WTC11 (cell line): Measurements from ENCODE around the gene SERPINH1. TPM values are rescaled to one million over a fixed set of nuclear protein-coding genes. Genes with fewer than 3 reads are reported as not detected.

Source experiments
- ATAC-seq: fragments of 200-7000 bp; cut with Tn5 transposase; 2 replicates; pipeline ENCODE4 v1.10.0; 2021; ENCODE audit warnings: mild to moderate bottlenecking, moderate library complexity
- CTCF ChIA-PET: fragments of 300-600 bp; sonication (Branson Sonifier 250); formaldehyde crosslinking; loops from one replicate; lab custom pipeline; 2021; ENCODE audit warnings: antibody characterized with exemption; lab: Charles Lee
- POLR2A ChIA-PET: fragments of 350-600 bp; sonication (Branson Sonifier 250); formaldehyde crosslinking; loops from one replicate; lab custom pipeline; 2021; ENCODE audit warnings: antibody characterized with exemption; lab: Charles Lee
- DNase-seq: peaks from one replicate; pipeline ENCODE4 v3.0.0; 2021; ENCODE audit warnings: low spot score
- H3K27ac Mint-ChIP-seq: 2 replicates; pipeline ENCODE4 v1.8.0; 2021; ENCODE audit warnings: mixed read lengths
- H3K27me3 Mint-ChIP-seq: 2 replicates; pipeline ENCODE4 v1.8.0; 2021; ENCODE audit warnings: low read depth, mild to moderate bottlenecking, moderate library complexity, mixed read lengths
- H3K36me3 Mint-ChIP-seq: 2 replicates; pipeline ENCODE4 v1.8.0; 2021; ENCODE audit warnings: mixed read lengths
- H3K4me1 Mint-ChIP-seq: 2 replicates; pipeline ENCODE4 v1.8.0; 2022; ENCODE audit warnings: mixed read lengths
- H3K4me3 Mint-ChIP-seq: 2 replicates; pipeline ENCODE4 v1.8.0; 2021; ENCODE audit warnings: mild to moderate bottlenecking, moderate library complexity, mixed read lengths
- H3K9me3 Mint-ChIP-seq: 2 replicates; pipeline ENCODE4 v1.8.0; 2021; ENCODE audit warnings: mixed read lengths
- E2F5 ChIP-seq: sonication (generic); formaldehyde crosslinking; IDR thresholded peaks from 2 replicates; pipeline ENCODE4 v1.8.1; 2022; ENCODE audit warnings: mild to moderate bottlenecking, moderate library complexity, missing genetic modification reagents
- ETV6 ChIP-seq: sonication (generic); formaldehyde crosslinking; IDR thresholded peaks from 2 replicates; pipeline ENCODE4 v1.8.1; 2022; ENCODE audit warnings: mild to moderate bottlenecking, missing genetic modification reagents
- GABPB1 ChIP-seq: sonication (generic); formaldehyde crosslinking; IDR thresholded peaks from 2 replicates; pipeline ENCODE4 v1.8.1; 2023; ENCODE audit warnings: mild to moderate bottlenecking, missing genetic modification reagents
- GRHL2 ChIP-seq: fragments of 250-450 bp; sonication (Bioruptor Pico); IDR thresholded peaks from 2 replicates; pipeline ENCODE4 v1.8.0; 2022; ENCODE audit warnings: mild to moderate bottlenecking, moderate library complexity; ENCODE audit not compliant: insufficient replicate concordance, severe bottlenecking
- NFATC4 ChIP-seq: fragments of 250-450 bp; sonication (Bioruptor Pico); IDR thresholded peaks from 2 replicates; pipeline ENCODE4 v1.9.0; 2021; ENCODE audit warnings: mild to moderate bottlenecking
- NFYB ChIP-seq: sonication (generic); formaldehyde crosslinking; conservative IDR thresholded peaks from 2 replicates; pipeline ENCODE4 v1.8.0; 2022; ENCODE audit warnings: low read depth, missing genetic modification reagents
- PRRX2 ChIP-seq: fragments of 250-450 bp; sonication (Bioruptor Pico); IDR thresholded peaks from 2 replicates; pipeline ENCODE4 v1.8.0; 2021; ENCODE audit warnings: mild to moderate bottlenecking
- SMAD4 ChIP-seq: sonication (generic); formaldehyde crosslinking; IDR thresholded peaks from 2 replicates; pipeline ENCODE4 v1.8.0; 2022; ENCODE audit warnings: mild to moderate bottlenecking, missing genetic modification reagents
- SP1 ChIP-seq: sonication (generic); formaldehyde crosslinking; conservative IDR thresholded peaks from 2 replicates; pipeline ENCODE4 v1.8.1; 2022; ENCODE audit warnings: missing genetic modification reagents
- TEAD1 ChIP-seq: sonication (generic); formaldehyde crosslinking; IDR thresholded peaks from 2 replicates; pipeline ENCODE4 v1.8.0; 2022; ENCODE audit warnings: mild to moderate bottlenecking, missing genetic modification reagents
- TP53 ChIP-seq: sonication (generic); formaldehyde crosslinking; IDR thresholded peaks from 2 replicates; pipeline ENCODE4 v1.8.1; 2023; ENCODE audit warnings: mild to moderate bottlenecking, missing genetic modification reagents
- ZBTB21 ChIP-seq: sonication (generic); formaldehyde crosslinking; IDR thresholded peaks from 2 replicates; pipeline ENCODE4 v1.8.1; 2023; ENCODE audit warnings: mild to moderate bottlenecking, missing genetic modification reagents, borderline replicate concordance
- ZNF263 ChIP-seq: sonication (generic); formaldehyde crosslinking; IDR thresholded peaks from 2 replicates; pipeline ENCODE4 v1.8.1; 2022; ENCODE audit warnings: low read depth, mild to moderate bottlenecking, moderate library complexity, missing genetic modification reagents
- ZNF281 ChIP-seq: sonication (generic); formaldehyde crosslinking; IDR thresholded peaks from 2 replicates; pipeline ENCODE4 v1.8.0; 2023; ENCODE audit warnings: mild to moderate bottlenecking, missing genetic modification reagents
- ZNF396 ChIP-seq: fragments of 250-450 bp; sonication (Bioruptor Pico); IDR thresholded peaks from 2 replicates; pipeline ENCODE4 v1.8.0; 2021; ENCODE audit warnings: mild to moderate bottlenecking, moderate library complexity, borderline replicate concordance
- total RNA-seq: library from RNA; stranded (reverse); gene quantifications from 3 replicates; pipeline ENCODE4 v1.2.3, GENCODE V29; 2021
- TF ChIP-seq, protein P1 (sequence below): fragments of 250-450 bp; sonication (Bioruptor Pico); IDR thresholded peaks from 2 replicates; pipeline ENCODE4 v1.9.0; 2021; ENCODE audit warnings: mild to moderate bottlenecking, borderline replicate concordance
- TF ChIP-seq, protein P2 (sequence below): sonication (generic); formaldehyde crosslinking; IDR thresholded peaks from 2 replicates; pipeline ENCODE4 v1.8.0; 2022; ENCODE audit warnings: mild to moderate bottlenecking, missing genetic modification reagents
- TF ChIP-seq, protein P3 (sequence below): sonication (generic); formaldehyde crosslinking; IDR thresholded peaks from 2 replicates; pipeline ENCODE4 v1.8.0; 2022; ENCODE audit warnings: missing genetic modification reagents

SERPINH1 gene
- total RNA-seq, 1 experiment from 2014 or later, result 411 TPM

GRCh38 chr11:75554258-75555022 lies 7.6 kb upstream of the SERPINH1 start:
- POLR2A ChIA-PET, result interaction anchor here (0.5 to 2.5 kb wide), 9 partner anchors 8 to 139 kb away, joined by 3 to 35 read pairs (median 4); no protein-coding TSS in a partner anchor
- peak; percentile 95 for ATAC-seq
- peaks cover 48% of the 10 kb centered on the region for H3K4me1 Mint-ChIP-seq
- TF ChIP-seq ZBTB21 (CRISPR knock-in tag), result peak; percentile 56; the same call in 1 of the 2 replicates
- 0 out of 2 replicates have a peak, but pooled peaks have one; percentile 41 for TF ChIP-seq SP1 (CRISPR knock-in tag)
- no peak for TF ChIP-seq SMAD4 (CRISPR knock-in tag)
- TF ChIP-seq, protein P1, sequence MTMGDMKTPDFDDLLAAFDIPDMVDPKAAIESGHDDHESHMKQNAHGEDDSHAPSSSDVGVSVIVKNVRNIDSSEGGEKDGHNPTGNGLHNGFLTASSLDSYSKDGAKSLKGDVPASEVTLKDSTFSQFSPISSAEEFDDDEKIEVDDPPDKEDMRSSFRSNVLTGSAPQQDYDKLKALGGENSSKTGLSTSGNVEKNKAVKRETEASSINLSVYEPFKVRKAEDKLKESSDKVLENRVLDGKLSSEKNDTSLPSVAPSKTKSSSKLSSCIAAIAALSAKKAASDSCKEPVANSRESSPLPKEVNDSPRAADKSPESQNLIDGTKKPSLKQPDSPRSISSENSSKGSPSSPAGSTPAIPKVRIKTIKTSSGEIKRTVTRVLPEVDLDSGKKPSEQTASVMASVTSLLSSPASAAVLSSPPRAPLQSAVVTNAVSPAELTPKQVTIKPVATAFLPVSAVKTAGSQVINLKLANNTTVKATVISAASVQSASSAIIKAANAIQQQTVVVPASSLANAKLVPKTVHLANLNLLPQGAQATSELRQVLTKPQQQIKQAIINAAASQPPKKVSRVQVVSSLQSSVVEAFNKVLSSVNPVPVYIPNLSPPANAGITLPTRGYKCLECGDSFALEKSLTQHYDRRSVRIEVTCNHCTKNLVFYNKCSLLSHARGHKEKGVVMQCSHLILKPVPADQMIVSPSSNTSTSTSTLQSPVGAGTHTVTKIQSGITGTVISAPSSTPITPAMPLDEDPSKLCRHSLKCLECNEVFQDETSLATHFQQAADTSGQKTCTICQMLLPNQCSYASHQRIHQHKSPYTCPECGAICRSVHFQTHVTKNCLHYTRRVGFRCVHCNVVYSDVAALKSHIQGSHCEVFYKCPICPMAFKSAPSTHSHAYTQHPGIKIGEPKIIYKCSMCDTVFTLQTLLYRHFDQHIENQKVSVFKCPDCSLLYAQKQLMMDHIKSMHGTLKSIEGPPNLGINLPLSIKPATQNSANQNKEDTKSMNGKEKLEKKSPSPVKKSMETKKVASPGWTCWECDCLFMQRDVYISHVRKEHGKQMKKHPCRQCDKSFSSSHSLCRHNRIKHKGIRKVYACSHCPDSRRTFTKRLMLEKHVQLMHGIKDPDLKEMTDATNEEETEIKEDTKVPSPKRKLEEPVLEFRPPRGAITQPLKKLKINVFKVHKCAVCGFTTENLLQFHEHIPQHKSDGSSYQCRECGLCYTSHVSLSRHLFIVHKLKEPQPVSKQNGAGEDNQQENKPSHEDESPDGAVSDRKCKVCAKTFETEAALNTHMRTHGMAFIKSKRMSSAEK (CRISPR knock-in tag), result peak; percentile 89; the same call in 1 of the 2 replicates
- no peak for TF ChIP-seq GRHL2 (CRISPR knock-in tag)
- TF ChIP-seq ZNF281 (CRISPR knock-in tag), result peak; percentile 49; the same call in 1 of the 2 replicates
- no peak for TF ChIP-seq PRRX2 (CRISPR knock-in tag)
- TF ChIP-seq ZNF396 (CRISPR knock-in tag), result no peak
- peak; percentile 100 for TF ChIP-seq GABPB1 (CRISPR knock-in tag)
- TF ChIP-seq NFYB (CRISPR knock-in tag), result peak; percentile 74
- TF ChIP-seq ETV6 (CRISPR knock-in tag), result 0 out of 2 replicates have a peak, but pooled peaks have one; percentile 25
- TF ChIP-seq E2F5, result 0 out of 2 replicates have a peak, but pooled peaks have one; percentile 17
- TF ChIP-seq, protein P2, sequence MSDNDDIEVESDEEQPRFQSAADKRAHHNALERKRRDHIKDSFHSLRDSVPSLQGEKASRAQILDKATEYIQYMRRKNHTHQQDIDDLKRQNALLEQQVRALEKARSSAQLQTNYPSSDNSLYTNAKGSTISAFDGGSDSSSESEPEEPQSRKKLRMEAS (CRISPR knock-in tag), result peak; percentile 60; the same call in 1 of the 2 replicates
- TF ChIP-seq ZNF263 (CRISPR knock-in tag), result 0 out of 2 replicates have a peak, but pooled peaks have one; percentile 0
- no peak; the same call in 1 of the 2 replicates for TF ChIP-seq TP53 (CRISPR knock-in tag)
- TF ChIP-seq, protein P3, sequence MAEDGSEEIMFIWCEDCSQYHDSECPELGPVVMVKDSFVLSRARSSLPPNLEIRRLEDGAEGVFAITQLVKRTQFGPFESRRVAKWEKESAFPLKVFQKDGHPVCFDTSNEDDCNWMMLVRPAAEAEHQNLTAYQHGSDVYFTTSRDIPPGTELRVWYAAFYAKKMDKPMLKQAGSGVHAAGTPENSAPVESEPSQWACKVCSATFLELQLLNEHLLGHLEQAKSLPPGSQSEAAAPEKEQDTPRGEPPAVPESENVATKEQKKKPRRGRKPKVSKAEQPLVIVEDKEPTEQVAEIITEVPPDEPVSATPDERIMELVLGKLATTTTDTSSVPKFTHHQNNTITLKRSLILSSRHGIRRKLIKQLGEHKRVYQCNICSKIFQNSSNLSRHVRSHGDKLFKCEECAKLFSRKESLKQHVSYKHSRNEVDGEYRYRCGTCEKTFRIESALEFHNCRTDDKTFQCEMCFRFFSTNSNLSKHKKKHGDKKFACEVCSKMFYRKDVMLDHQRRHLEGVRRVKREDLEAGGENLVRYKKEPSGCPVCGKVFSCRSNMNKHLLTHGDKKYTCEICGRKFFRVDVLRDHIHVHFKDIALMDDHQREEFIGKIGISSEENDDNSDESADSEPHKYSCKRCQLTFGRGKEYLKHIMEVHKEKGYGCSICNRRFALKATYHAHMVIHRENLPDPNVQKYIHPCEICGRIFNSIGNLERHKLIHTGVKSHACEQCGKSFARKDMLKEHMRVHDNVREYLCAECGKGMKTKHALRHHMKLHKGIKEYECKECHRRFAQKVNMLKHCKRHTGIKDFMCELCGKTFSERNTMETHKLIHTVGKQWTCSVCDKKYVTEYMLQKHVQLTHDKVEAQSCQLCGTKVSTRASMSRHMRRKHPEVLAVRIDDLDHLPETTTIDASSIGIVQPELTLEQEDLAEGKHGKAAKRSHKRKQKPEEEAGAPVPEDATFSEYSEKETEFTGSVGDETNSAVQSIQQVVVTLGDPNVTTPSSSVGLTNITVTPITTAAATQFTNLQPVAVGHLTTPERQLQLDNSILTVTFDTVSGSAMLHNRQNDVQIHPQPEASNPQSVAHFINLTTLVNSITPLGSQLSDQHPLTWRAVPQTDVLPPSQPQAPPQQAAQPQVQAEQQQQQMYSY, result no peak
- peak; percentile 67; the same call in 1 of the 2 replicates for TF ChIP-seq TEAD1
- no peak for TF ChIP-seq NFATC4 (CRISPR knock-in tag)
- TF ChIP-seq, all 79 proteins: peak for 11
- peaks cover 2% of the 10 kb centered on the region; the same call in 1 of the 2 replicates for H3K27me3 Mint-ChIP-seq
- peaks cover under 1% of the 10 kb centered on the region; the same call in 1 of the 2 replicates for H3K9me3 Mint-ChIP-seq
- peak overlapping the region; percentile 32; the same call in 1 of the 2 replicates for H3K4me3 Mint-ChIP-seq
- peak overlapping the region; percentile 96 for H3K27ac Mint-ChIP-seq
- H3K36me3 Mint-ChIP-seq, result no peaks in the 10 kb centered on the region
- peak; percentile 89 for DNase-seq
- CTCF ChIA-PET, result interaction anchor here (0.5 to 3.2 kb wide), 18 partner anchors 10 to 598 kb away, joined by 3 to 69 read pairs (median 4); partner anchors contain the start of gene SERPINH1
